ENCODE data around the gene FAM20B. TPM values are rescaled to one million over a fixed set of nuclear protein-coding genes. Genes with fewer than 3 reads are reported as not detected.

Gene FAM20B
- total RNA-seq, 1 donor from 2014 or later = 28.5 TPM

- intact Hi-C loops (cut with micrococcal nuclease) = no loop called here
Measured at GRCh38 chr1:179046808-179047635, 21.3 kb downstream of the FAM20B start.

GRCh38 chr1:179047636-179047997, 21.9 kb downstream of the FAM20B start:
- intact Hi-C loops (cut with micrococcal nuclease) = no loop called here

- intact Hi-C loops (cut with micrococcal nuclease) = no loop called here
Measured at GRCh38 chr1:179048339-179049124, 22.8 kb downstream of the FAM20B start.

GRCh38 chr1:179052776-179053175, 27.1 kb downstream of the FAM20B start:
- intact Hi-C loops (cut with micrococcal nuclease) = no loop called here

- intact Hi-C loops (cut with micrococcal nuclease) = no loop called here
Measured at GRCh38 chr1:179053486-179053885, 27.8 kb downstream of the FAM20B start.

- intact Hi-C loops (cut with micrococcal nuclease) = no loop called here
Measured at GRCh38 chr1:179055937-179056336, 30.2 kb downstream of the FAM20B start.

GRCh38 chr1:179058487-179059483, 33.1 kb downstream of the FAM20B start:
- intact Hi-C loops (cut with micrococcal nuclease) = no loop called here

- intact Hi-C loops (cut with micrococcal nuclease) = no loop called here
Measured at GRCh38 chr1:179061360-179062282, 35.9 kb downstream of the FAM20B start.

- intact Hi-C loops (cut with micrococcal nuclease) = no loop called here
Measured at GRCh38 chr1:179066471-179066870, 40.8 kb downstream of the FAM20B start.

GRCh38 chr1:179077396-179077795, 51.7 kb downstream of the FAM20B start:
- intact Hi-C loops (cut with micrococcal nuclease) = no loop called here

GRCh38 chr1:179079113-179079761, 53.5 kb downstream of the FAM20B start:
- intact Hi-C loops (cut with micrococcal nuclease) = loop anchor here (1.0 to 2.0 kb wide), 2 partner anchors 116 to 290 kb away; no protein-coding TSS in a partner anchor

GRCh38 chr1:179080866-179081686, 55.4 kb downstream of the FAM20B start:
- intact Hi-C loops (cut with micrococcal nuclease) = loop anchor here (1.0 to 2.0 kb wide), 4 partner anchors 44 to 284 kb away; partner anchors contain the start of genes ABL2 and AXDND1

GRCh38 chr1:179081687-179082332, 56.1 kb downstream of the FAM20B start, which contains the start of gene TOR3A:
Gene TOR3A, plus strand, starts transcription at chr1:179082070. Its CDS starts 59 bp downstream, at chr1:179082129.
- intact Hi-C loops (cut with micrococcal nuclease) = loop anchor here (1.0 to 2.0 kb wide), 6 partner anchors 45 to 733 kb away; partner anchors contain the start of genes ABL2 and AXDND1

- intact Hi-C loops (cut with micrococcal nuclease) = loop anchor here (1.0 to 2.0 kb wide), 2 partner anchors 56 to 732 kb away; no protein-coding TSS in a partner anchor
Measured at GRCh38 chr1:179082333-179082998, 56.8 kb downstream of the FAM20B start.

- intact Hi-C loops (cut with micrococcal nuclease) = loop anchor here (1.0 to 2.0 kb wide), 3 partner anchors 46 to 732 kb away; no protein-coding TSS in a partner anchor
Measured at GRCh38 chr1:179082999-179083335, 57.3 kb downstream of the FAM20B start.

GRCh38 chr1:179083533-179083932, 57.8 kb downstream of the FAM20B start:
- intact Hi-C loops (cut with micrococcal nuclease) = loop anchor here (1.0 to 2.0 kb wide), 2 partner anchors 46 to 731 kb away; no protein-coding TSS in a partner anchor

GRCh38 chr1:179087665-179088064, 62.0 kb downstream of the FAM20B start:
- intact Hi-C loops (cut with micrococcal nuclease) = no loop called here
